HEK293 (cell line): ENCODE measurements around the gene FBXL7.

Source experiments
- CTCF ChIA-PET: fragments of 350-600 bp; formaldehyde crosslinking; extraction: SDS; loops from one replicate; lab custom pipeline; 2021; ENCODE audit warnings: antibody characterized with exemption; lab: Yijun Ruan, JAX
- POLR2A ChIA-PET: fragments of 300-600 bp; formaldehyde crosslinking; extraction: SDS; loops from one replicate; lab custom pipeline; 2020; ENCODE audit warnings: antibody characterized with exemption, inconsistent platforms; lab: Yijun Ruan, JAX
- H3K27ac ChIP-seq: fragments of 200-500 bp; sonication (Bioruptor generic); 2 replicates; pipeline ENCODE4 v1.5.1; 2014; ENCODE audit warnings: low read depth, low read length, control low read depth, inconsistent platforms; ENCODE audit errors: extremely low read depth
- H3K36me3 ChIP-seq, 2 experiments: fragments of 200-500 bp in 1 of 2; sonication (Bioruptor generic) in 1 of 2; 1 replicate in 1 of 2; 2 replicates in 1 of 2; pipeline ENCODE4 v1.5.1; 2014 to 2017; ENCODE audit warnings: inconsistent platforms in 2 of 2, low read length in 2 of 2; ENCODE audit not compliant: control insufficient read depth in 2 of 2, insufficient read depth in 1 of 2
- H3K4me1 ChIP-seq: fragments of 200-500 bp; sonication (Bioruptor generic); 2 replicates; pipeline ENCODE4 v1.5.1; 2014; ENCODE audit warnings: mild to moderate bottlenecking, low read length, inconsistent platforms; ENCODE audit not compliant: control insufficient read depth, insufficient read depth
- H3K4me3 ChIP-seq: 2 replicates; pipeline ENCODE4 v1.5.1; 2011; ENCODE audit warnings: low read depth, mild to moderate bottlenecking, control low read depth, low read length, moderate library complexity
- H3K9me3 ChIP-seq: fragments of 200-500 bp; sonication (Bioruptor generic); 2 replicates; pipeline ENCODE4 v1.5.1; 2014; ENCODE audit warnings: low read depth, low read length, inconsistent platforms; ENCODE audit not compliant: control insufficient read depth, insufficient read depth
- GLI4 ChIP-seq: fragments of 450-650 bp; formaldehyde crosslinking; IDR thresholded peaks from 2 replicates; pipeline ENCODE4 v1.5.1; 2016; ENCODE audit warnings: missing biosample characterization, missing genetic modification characterization
- GLIS2 ChIP-seq: fragments of 450-650 bp; formaldehyde crosslinking; IDR thresholded peaks from 2 replicates; pipeline ENCODE4 v1.5.1; 2016; ENCODE audit warnings: missing biosample characterization, missing genetic modification characterization
- IKZF3 ChIP-seq: fragments of 450-650 bp; IDR thresholded peaks from 2 replicates; pipeline ENCODE4 v1.5.0; 2018; ENCODE audit warnings: missing biosample characterization, mild to moderate bottlenecking, missing genetic modification characterization, moderate library complexity
- OSR2 ChIP-seq: fragments of 450-650 bp; formaldehyde crosslinking; IDR thresholded peaks from 2 replicates; pipeline ENCODE4 v1.5.1; 2016; ENCODE audit warnings: missing biosample characterization, missing genetic modification characterization
- PATZ1 ChIP-seq: fragments of 450-650 bp; formaldehyde crosslinking; IDR thresholded peaks from 2 replicates; pipeline ENCODE4 v1.5.1; 2016; ENCODE audit warnings: missing biosample characterization, missing genetic modification characterization
- ZBTB17 ChIP-seq: fragments of 450-650 bp; formaldehyde crosslinking; IDR thresholded peaks from 2 replicates; pipeline ENCODE4 v1.5.1; 2016; ENCODE audit warnings: missing biosample characterization, missing genetic modification characterization
- ZNF112 ChIP-seq: fragments of 450-650 bp; formaldehyde crosslinking; IDR thresholded peaks from 2 replicates; pipeline ENCODE4 v1.5.0; 2017; ENCODE audit warnings: missing biosample characterization, missing genetic modification characterization
- ZNF132 ChIP-seq: fragments of 450-650 bp; formaldehyde crosslinking; IDR thresholded peaks from 2 replicates; pipeline ENCODE4 v1.5.1; 2017; ENCODE audit warnings: missing biosample characterization, missing genetic modification characterization, borderline replicate concordance
- ZNF223 ChIP-seq: fragments of 450-650 bp; formaldehyde crosslinking; IDR thresholded peaks from 2 replicates; pipeline ENCODE4 v1.5.1; 2016; ENCODE audit warnings: missing biosample characterization, missing genetic modification characterization
- ZNF37A ChIP-seq: fragments of 450-650 bp; IDR thresholded peaks from 2 replicates; pipeline ENCODE4 v1.5.1; 2018; ENCODE audit warnings: missing biosample characterization, missing genetic modification characterization
- ZNF398 ChIP-seq: fragments of 450-650 bp; formaldehyde crosslinking; IDR thresholded peaks from 2 replicates; pipeline ENCODE4 v1.5.1; 2017; ENCODE audit warnings: missing biosample characterization, missing genetic modification characterization
- ZNF404 ChIP-seq: fragments of 450-650 bp; formaldehyde crosslinking; IDR thresholded peaks from 2 replicates; pipeline ENCODE4 v1.5.1; 2017; ENCODE audit warnings: missing biosample characterization, missing genetic modification characterization
- ZNF514 ChIP-seq: fragments of 450-650 bp; formaldehyde crosslinking; IDR thresholded peaks from 2 replicates; pipeline ENCODE4 v1.5.1; 2016; ENCODE audit warnings: missing biosample characterization, missing genetic modification characterization
- ZNF529 ChIP-seq: fragments of 450-650 bp; formaldehyde crosslinking; IDR thresholded peaks from 2 replicates; pipeline ENCODE4 v1.5.1; 2017; ENCODE audit warnings: missing genetic modification characterization, missing biosample characterization; ENCODE audit not compliant: insufficient replicate concordance
- ZNF555 ChIP-seq: fragments of 450-650 bp; formaldehyde crosslinking; conservative IDR thresholded peaks from 2 replicates; pipeline ENCODE4 v1.5.1; 2017; ENCODE audit warnings: missing biosample characterization, mild to moderate bottlenecking, missing genetic modification characterization, inconsistent platforms
- ZNF561 ChIP-seq: fragments of 450-650 bp; IDR thresholded peaks from 2 replicates; pipeline ENCODE4 v1.5.1; 2018; ENCODE audit warnings: missing biosample characterization, missing genetic modification characterization, borderline replicate concordance
- ZNF580 ChIP-seq: fragments of 450-650 bp; formaldehyde crosslinking; IDR thresholded peaks from 2 replicates; pipeline ENCODE4 v1.5.1; 2016; ENCODE audit warnings: missing biosample characterization, missing genetic modification characterization
- ZNF596 ChIP-seq: fragments of 450-650 bp; IDR thresholded peaks from 2 replicates; pipeline ENCODE4 v1.5.0; 2018; ENCODE audit warnings: missing biosample characterization, mild to moderate bottlenecking, missing genetic modification characterization, moderate library complexity
- ZNF747 ChIP-seq: fragments of 450-650 bp; formaldehyde crosslinking; IDR thresholded peaks from 2 replicates; pipeline ENCODE4 v1.5.1; 2016; ENCODE audit warnings: missing biosample characterization, missing genetic modification characterization
- ZSCAN4 ChIP-seq: fragments of 450-650 bp; formaldehyde crosslinking; IDR thresholded peaks from 2 replicates; pipeline ENCODE4 v1.5.1; 2017; ENCODE audit warnings: missing biosample characterization, missing genetic modification characterization
- TF ChIP-seq, protein P1 (sequence below): fragments of 450-650 bp; formaldehyde crosslinking; IDR thresholded peaks from 2 replicates; pipeline ENCODE4 v1.5.1; 2016; ENCODE audit warnings: missing biosample characterization, missing genetic modification characterization

The FBXL7 gene

DNA sequence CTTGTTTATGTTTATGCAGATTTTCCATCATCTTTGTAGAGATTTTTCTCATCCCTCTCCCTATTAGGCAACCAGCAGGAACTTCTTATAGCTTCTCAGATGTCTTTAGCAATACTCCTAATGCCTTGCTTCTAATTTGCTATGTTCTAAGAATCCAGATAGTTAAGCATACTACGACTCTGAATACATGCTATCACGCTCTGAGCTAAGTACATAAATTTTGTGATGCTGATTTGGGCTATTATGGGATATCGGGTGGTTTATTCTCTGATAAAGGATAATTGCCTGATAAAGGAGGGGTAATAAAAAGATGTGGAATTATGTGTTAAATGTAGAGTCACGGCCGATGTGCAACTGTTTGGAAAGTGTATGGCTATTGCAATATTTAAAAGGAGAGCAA is 6.5 kb upstream of the FBXL7 start (continued):
- TF ChIP-seq ZNF398 (tag by site-specific recombination), result no peak
- TF ChIP-seq ZSCAN4 (tag by site-specific recombination), result no peak
- TF ChIP-seq, protein P1, sequence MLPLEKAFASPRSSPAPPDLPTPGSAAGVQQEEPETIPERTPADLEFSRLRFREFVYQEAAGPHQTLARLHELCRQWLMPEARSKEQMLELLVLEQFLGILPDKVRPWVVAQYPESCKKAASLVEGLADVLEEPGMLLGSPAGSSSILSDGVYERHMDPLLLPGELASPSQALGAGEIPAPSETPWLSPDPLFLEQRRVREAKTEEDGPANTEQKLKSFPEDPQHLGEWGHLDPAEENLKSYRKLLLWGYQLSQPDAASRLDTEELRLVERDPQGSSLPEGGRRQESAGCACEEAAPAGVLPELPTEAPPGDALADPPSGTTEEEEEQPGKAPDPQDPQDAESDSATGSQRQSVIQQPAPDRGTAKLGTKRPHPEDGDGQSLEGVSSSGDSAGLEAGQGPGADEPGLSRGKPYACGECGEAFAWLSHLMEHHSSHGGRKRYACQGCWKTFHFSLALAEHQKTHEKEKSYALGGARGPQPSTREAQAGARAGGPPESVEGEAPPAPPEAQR, result no peak
- TF ChIP-seq ZNF132 (tag by site-specific recombination), result no peak

GRCh38 chr5:15495026-15495425 is 5.0 kb upstream of the FBXL7 start:
- POLR2A ChIA-PET, result no interaction called here
- CTCF ChIA-PET, result interaction anchor here (0.6 to 0.8 kb wide), 2 partner anchors 14 to 50 kb away, joined by 3 to 5 read pairs; no protein-coding TSS in a partner anchor
- TF ChIP-seq ZNF747 (no peak), ZBTB17 (tag by site-specific recombination) (no peak), ZNF404 (tag by site-specific recombination) (no peak), ZNF223 (tag by site-specific recombination) (no peak), GLI4 (tag by site-specific recombination) (no peak), PATZ1 (tag by site-specific recombination) (no peak), GLIS2 (tag by site-specific recombination) (no peak), OSR2 (no peak), ZNF37A (tag by site-specific recombination) (no peak), ZNF514 (tag by site-specific recombination) (no peak), IKZF3 (tag by site-specific recombination) (no peak), ZNF555 (tag by site-specific recombination) (no peak), ZNF112 (no peak), ZNF529 (tag by site-specific recombination) (no peak), ZNF596 (no peak), ZNF580 (tag by site-specific recombination) (no peak), ZNF561 (tag by site-specific recombination) (no peak)

More at GRCh38 chr5:15495026-15495425, 5.0 kb upstream of the FBXL7 start:
- Histone ChIP-seq H3K27ac (no peak overlapping the region), H3K4me1 (peaks cover 3% of the 10 kb centered on the region; the same call in 1 of the 2 replicates), H3K4me3 (no peak overlapping the region), H3K36me3 (no peaks in the 10 kb centered on the region), H3K9me3 (no peaks in the 10 kb centered on the region)
